ENCODE measurements around the gene ATP8B1. TPM values are rescaled to one million over a fixed set of nuclear protein-coding genes. Genes with fewer than 3 reads are reported as not detected.
"Not testable (repeated sequence)": the region's sequence is repeated elsewhere in the genome, so short reads cannot be mapped to it uniquely, and the experiment has no call there.

The ATP8B1 gene
- 1 to 10 TPM; 3.6 to 7.0 (median 4.3) TPM for polyA plus RNA-seq (ENCODE audit: insufficient read length in 10 of 10)
- long read RNA-seq, donor 1, result 0 reads
- long read RNA-seq, donor 2, result 0 reads
- long read RNA-seq, donor 3, result 0 reads
- long read RNA-seq, donor 4, result 0 reads
- long read RNA-seq, donor 5, result 0 reads
- long read RNA-seq, donor 6, result 0 reads
- long read RNA-seq, donor 7, result 0 reads
- long read RNA-seq, donor 8, result 0 reads
- long read RNA-seq, donor 9, result 0 reads

DNA sequence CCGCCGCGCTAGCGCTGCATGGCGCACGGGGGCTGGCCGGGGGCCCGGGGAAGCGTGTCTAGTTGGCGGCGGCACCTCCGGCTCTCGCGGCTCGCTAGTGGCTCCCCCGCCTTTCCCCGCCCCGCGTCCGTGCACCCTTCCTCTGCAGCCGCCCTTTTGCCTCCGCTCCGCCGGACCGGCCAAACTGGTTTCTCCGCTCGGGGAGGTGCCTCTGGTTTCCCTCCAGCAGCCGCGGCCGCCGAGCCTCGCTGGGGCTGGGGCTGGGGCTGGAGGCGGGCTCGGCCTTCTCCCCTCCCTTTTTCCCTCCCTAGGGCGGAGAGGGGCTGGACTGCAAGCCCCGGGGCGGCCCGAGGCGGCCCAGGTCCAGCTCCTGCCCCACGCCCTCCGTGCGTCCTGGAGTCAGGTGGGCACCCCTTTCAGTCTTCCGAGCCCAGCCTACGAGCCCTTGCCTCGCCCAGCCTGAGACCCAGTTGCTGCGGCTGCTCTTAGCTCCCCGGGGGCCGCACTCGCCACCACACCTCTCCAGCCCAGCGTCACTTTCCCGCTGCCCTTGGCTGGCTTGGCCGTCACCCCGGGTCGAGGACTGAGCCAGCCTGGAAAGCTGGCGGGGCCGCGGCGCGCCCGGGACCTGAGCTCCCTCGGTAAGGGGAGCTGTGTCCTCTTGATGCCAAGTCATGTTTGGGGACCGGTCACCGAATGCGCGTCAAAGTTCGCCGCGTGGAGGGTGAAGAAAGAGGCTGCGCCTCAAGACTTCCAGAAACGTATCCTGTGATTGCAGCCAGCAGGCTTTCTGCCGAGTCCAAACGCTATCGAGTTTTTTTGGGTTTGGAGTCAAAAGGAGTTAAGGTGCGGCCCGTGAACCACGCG lies at the start of gene ATP8B1:
Gene ATP8B1 (minus strand): TSS at position 213 of the 867 bp plus-strand sequence. CDS start 71,508 bp downstream, outside the sequence.
- peak in 2 of 3 donors; percentile 55 to 79 for DNase-seq

GRCh38 chr18:57850063-57850462 lies 46.9 kb upstream of the ATP8B1 start:
- DNase-seq, result no peak

DNA sequence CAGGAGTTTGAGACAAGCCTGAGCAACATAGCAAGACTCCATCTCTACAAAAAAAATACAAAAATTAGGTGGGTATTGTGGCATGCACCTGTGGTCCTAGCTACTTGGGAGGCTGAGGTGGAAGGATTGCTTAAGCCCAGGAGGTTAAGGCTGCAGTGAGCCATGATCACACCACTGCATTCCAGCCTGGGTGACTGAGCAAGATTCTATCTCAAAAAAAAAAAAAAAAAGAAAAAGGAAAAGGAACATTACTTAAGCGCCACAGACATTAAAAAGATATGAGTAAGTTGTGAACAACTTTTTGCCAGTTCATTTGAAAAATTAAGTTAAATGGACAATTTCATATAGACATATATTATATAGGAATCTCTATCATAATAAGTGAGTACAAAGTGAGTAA lies 45.3 kb upstream of the ATP8B1 start:
- not testable (repeated sequence) for DNase-seq

DNA sequence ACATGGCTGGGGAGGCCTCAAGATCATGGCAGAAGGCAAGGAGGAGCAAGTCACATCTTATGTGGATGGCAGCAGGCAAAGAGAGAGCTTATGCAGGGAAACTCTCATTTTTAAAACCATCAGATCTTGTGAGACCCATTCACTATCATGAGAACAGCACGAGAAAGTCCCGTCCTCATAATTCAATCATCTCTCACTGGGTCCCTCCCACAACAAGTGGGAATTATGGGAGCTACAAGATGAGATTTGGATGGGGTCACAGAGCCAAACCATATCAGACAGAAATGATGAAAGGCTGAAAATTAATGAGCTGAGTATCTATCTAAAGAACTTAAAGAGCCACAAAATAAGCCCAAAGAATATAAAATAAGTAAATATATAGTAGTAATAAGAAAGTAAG lies 44.3 kb upstream of the ATP8B1 start:
- not testable (repeated sequence) for DNase-seq

GRCh38 chr18:57846258-57846657 lies 43.1 kb upstream of the ATP8B1 start:
- peak in 2 of 3 donors; percentile 30 to 47 for DNase-seq

- DNase-seq, result peak in 2 of 3 donors; percentile 22 to 62
These were observed 42.5 kb upstream of the ATP8B1 start for GRCh38 chr18:57845605-57846074.

GRCh38 chr18:57844319-57844718 lies 41.2 kb upstream of the ATP8B1 start:
- no peak for DNase-seq

DNA sequence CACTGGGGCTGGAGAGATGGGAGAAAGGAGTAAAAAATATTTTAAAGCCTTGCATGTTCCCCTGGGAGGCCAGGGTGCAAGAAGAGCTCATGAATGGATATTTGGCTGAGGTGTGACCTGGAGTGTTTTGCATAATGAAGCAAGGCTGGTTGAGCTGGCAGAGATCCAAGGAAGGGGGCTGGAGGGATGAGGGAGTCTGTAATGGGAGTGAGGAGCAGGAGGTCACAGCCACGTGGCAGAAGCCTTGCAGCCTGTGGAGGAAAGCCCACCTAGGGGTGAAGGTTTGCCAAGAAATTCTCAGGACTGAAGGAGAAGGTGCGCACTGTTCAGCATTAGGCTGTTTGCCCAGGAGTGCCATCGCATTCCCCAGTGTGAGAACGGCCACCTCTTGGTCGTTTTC lies 40.3 kb upstream of the ATP8B1 start:
- DNase-seq, result no peak

DNA sequence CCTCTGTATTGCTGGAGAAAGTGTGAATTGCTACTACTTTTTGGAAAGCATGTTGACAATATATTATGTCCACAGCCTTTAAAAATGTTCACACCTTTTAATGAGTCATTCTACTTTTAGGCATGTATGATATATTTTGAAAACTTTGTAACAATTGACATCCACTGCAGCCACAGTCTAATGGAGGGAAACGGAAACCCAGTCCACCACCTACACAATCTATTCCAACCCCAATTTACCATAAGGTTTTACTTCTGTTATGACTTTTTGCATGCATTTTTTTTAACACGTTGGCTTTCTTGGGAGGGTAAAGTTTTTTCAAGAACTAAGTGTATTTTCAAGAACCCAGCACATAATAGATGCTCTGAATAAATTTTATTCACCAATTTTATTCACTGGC lies 38.5 kb upstream of the ATP8B1 start:
- no peak for DNase-seq

- DNase-seq, result peak in 2 of 3 donors; percentile 22 to 41
These were observed 36.8 kb upstream of the ATP8B1 start for GRCh38 chr18:57839942-57840381.

- DNase-seq, result no peak
These were observed 34.9 kb upstream of the ATP8B1 start for GRCh38 chr18:57837917-57838548.

DNA sequence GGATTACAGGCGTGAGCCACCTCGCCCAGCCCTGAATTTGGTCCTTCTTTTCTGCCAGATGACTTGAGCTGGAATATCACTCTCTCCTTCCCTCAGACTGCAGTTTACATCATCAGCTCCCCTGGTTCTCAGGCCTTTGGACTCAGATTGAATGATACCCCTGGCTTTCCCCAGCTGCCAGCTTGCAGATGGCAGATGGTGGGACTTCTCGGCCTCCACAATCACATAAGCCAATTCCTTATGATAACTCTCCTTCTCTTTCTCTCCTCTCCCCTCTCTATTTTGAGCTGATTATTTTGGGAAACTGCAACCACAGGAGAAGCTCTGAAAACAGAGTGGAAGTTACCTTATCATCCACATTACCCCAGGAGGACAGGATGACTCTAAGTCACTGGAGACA lies 33.4 kb upstream of the ATP8B1 start:
- DNase-seq, result no peak

- no peak for DNase-seq
These were observed 32.8 kb upstream of the ATP8B1 start for GRCh38 chr18:57835904-57836303.

DNA sequence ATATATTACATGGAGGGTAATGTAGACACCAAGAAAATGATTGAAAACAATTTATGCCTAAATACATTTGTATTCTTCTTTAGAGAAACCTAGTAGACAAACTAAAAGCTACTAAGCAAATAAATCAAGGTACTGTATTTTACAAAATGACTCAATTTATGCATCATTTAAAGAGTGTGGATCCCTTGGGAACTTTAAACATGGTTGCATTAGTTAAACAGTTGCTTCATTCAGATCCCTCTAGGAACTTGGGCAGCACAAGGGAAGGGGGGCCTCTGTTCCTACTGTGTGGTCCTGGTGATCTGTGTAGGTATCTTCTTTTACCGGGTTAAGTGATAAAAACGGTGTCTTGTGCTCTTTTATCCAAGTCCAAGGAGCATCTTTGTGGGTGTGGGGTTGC lies 31.5 kb upstream of the ATP8B1 start:
- no peak for DNase-seq

- no peak for DNase-seq
These were observed 30.5 kb upstream of the ATP8B1 start for GRCh38 chr18:57833441-57834101.

DNA sequence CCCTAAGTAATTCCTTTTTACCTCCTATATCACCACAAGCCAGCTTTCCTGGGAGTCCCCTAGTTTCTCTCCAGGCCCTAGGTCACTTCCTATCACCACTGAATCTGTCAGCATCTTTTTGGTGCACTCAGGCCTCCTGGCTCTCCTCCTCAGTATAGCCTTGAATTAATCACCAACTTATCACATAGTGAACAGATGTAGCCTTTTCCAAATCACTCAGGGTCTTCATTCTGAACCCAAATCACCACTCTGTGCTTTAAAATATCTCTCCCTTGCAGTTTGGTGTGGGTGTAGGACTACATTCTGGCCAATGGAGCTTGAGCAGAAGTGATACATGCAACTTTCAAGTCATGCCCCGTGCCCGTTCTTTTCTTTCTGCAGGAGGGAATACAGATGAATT lies 29.6 kb upstream of the ATP8B1 start:
- DNase-seq, result no peak

DNA sequence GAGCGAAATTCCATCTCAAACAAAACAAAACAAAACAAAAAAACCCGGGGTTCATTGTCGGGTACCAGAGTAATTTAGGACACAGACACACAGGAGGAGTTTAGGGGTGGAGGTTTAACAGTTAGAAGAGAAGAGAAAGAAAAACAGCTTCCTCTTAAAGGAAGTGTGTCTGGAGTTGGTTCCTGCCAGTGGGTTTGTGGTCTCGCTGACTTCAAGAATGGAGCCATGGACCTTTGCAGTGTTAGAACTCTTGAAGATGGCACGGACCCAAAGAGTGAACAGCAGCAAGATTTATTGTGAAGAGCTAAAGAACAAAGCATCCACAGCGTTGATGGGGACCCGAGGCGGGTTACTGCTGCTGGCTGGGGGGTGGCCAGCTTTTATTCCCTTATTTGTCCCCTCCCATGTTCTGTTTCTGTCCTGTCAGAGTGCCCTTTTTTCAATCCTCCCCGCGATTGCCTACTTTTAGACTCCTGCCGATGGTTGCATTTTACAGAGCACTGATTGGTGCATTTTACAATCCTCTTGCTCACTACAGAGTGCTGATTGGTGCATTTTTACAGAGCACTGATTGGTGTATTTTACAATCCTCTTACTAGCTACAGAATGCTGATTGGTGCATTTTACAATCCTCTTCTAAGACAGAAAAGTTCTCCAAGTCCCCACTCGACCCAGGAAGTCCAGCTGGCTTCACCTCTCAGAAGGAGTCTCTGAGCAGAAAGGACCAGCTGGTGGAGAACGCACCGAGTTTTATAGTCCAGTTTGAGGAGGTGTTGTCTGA lies 28.7 kb upstream of the ATP8B1 start:
- DNase-seq, result no peak

- DNase-seq, result no peak
These were observed 24.5 kb upstream of the ATP8B1 start for GRCh38 chr18:57827646-57828045.

GRCh38 chr18:57826252-57826651 lies 23.1 kb upstream of the ATP8B1 start:
- DNase-seq, result no peak

DNA sequence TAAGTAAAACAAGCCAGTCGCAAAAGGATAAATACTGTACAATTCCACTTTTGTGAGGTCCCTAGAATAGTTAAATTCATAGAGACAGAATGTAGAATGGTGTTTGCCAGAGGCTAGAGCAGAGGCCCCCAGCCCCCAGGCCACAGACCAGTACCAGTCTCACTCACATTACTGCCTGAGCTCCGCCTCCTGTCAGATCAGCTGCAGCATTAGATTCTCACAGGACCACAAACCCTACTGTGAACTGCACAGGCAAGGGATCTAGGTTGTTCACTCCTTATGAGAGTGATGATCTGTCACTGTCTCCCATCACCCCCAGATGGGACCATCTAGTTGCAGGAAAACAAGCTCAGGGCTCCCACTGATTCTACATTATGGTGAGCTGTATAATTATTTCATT lies 17.5 kb upstream of the ATP8B1 start:
- DNase-seq, result not testable (repeated sequence)
